Peyer's patch (tissue), 4 donors: ENCODE results near the gene ARHGEF16. TPM values are rescaled to one million over a fixed set of nuclear protein-coding genes. Genes with fewer than 3 reads are reported as not detected.

ENCODE experiments used
- DNase-seq, 3 donors: peaks; one replicate each; pipeline ENCODE4 v3.0.0-alpha.2; 2017 to 2019
- H3K27ac ChIP-seq, 4 donors: fragments of 200-600 bp; sonication (generic); one replicate each; pipeline ENCODE4 v1.5.1; 2016 to 2019
- H3K27me3 ChIP-seq, 2 donors: fragments of 200-600 bp; sonication (generic); one replicate each; pipeline ENCODE4 v1.5.1; 2019
- H3K36me3 ChIP-seq, 3 donors: fragments of 200-600 bp; sonication (generic); one replicate each; pipeline ENCODE4 v1.5.1; 2016 to 2019
- H3K4me1 ChIP-seq, 4 donors: fragments of 200-600 bp; sonication (generic); one replicate each; pipeline ENCODE4 v1.5.1; 2016 to 2019
- H3K4me3 ChIP-seq, 4 donors: fragments of 200-600 bp; sonication (generic); 1 replicate in 3 of 4; 2 replicates in 1 of 4; pipeline ENCODE4 v1.5.1; 2016 to 2019; ENCODE audit warnings: mild to moderate bottlenecking in 1 of 4
- H3K9me3 ChIP-seq, 4 donors: fragments of 200-600 bp; sonication (generic); one replicate each; pipeline ENCODE4 v1.5.1; 2016 to 2019; ENCODE audit warnings: mild to moderate bottlenecking in 1 of 4
- POLR2A ChIP-seq, 2 donors: fragments of 450-650 bp; IDR thresholded peaks; one replicate each; pipeline ENCODE4 v1.5.1; 2017; ENCODE audit warnings: antibody characterized with exemption in 2 of 2, mild to moderate bottlenecking in 2 of 2, moderate library complexity in 2 of 2
- total RNA-seq, 4 donors: library from RNA; depleted of rRNA; stranded (reverse); fragments of >200 nt; gene quantifications; one replicate each; pipeline ENCODE4 v1.1.0, GENCODE V29; 2016
- TF ChIP-seq, protein P1 (sequence below), 6 experiments: fragments of 450-650 bp in 4 of 6; fragments of 200-600 bp in 2 of 6; sonication (generic) in 1 of 6; IDR thresholded peaks; one replicate each; pipeline ENCODE4 v1.5.1; 2017 to 2019; ENCODE audit warnings: antibody characterized with exemption in 6 of 6, mild to moderate bottlenecking in 3 of 6, moderate library complexity in 1 of 6

Gene ARHGEF16
- total RNA-seq, 4 donors from 2014 or later: 43.7 to 225 (median 182) TPM

DNA sequence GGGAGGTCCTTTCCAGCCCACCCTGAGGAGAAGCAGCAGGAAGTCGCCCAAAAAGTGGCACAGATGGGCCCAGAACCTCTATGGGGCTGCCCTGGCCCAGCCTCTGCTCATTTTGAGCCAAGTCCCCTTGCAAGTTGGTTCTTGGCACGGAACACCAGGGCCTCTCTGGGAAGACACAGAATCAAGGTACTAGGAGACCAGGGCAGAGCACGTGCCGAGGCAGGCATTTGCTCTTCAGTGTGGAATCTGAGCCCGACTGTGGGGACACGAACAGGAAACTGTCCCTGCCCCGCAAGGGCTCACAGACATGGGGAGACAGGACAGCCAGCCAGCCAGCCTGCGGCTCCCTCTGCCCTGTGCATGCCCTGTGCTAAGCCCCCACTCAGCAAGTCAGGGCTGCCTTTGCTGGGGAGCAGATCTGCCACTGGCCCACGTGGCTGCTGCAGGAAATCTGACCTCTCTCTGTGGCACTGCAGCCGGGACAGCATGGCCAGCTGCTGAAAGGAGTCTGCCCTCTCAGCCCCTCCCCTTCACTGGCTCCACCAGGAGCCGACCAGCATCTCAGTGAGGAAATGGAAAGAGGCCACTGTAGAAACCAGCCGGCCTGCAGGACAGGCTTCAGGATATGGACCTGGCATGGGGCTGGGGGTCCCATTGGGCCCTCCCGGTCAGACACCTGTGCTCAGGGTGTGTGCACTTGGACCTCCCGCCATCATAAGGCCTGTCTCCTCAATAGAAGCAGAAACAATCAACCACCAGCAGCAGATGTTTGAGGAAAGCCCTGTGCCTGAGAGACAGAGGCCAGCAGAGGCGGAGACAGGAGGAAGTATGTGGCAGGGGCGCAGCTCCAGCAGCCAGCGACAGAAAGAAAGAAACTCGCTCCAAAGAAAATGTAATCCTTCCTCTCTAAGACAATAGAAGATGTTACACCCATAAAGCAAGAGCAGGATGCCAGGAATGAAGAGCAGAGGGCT lies 3.7 kb downstream of the ARHGEF16 start:
- H3K36me3 ChIP-seq: peaks cover 0 to 4% (median 0%) of the 10 kb centered on the region in 3 donors
- H3K27me3 ChIP-seq: no peaks in the 10 kb centered on the region
- peak overlapping the region in 1 of 4 donors; percentile 94 for H3K4me3 ChIP-seq
- no peaks in the 10 kb centered on the region for H3K9me3 ChIP-seq
- peak overlapping the region in 3 of 4 donors; percentile 83 to 99 (median 98) for H3K27ac ChIP-seq
- TF ChIP-seq POLR2A (IDR thresholded peaks at IDR 0.05): no peak
- TF ChIP-seq, protein P1, sequence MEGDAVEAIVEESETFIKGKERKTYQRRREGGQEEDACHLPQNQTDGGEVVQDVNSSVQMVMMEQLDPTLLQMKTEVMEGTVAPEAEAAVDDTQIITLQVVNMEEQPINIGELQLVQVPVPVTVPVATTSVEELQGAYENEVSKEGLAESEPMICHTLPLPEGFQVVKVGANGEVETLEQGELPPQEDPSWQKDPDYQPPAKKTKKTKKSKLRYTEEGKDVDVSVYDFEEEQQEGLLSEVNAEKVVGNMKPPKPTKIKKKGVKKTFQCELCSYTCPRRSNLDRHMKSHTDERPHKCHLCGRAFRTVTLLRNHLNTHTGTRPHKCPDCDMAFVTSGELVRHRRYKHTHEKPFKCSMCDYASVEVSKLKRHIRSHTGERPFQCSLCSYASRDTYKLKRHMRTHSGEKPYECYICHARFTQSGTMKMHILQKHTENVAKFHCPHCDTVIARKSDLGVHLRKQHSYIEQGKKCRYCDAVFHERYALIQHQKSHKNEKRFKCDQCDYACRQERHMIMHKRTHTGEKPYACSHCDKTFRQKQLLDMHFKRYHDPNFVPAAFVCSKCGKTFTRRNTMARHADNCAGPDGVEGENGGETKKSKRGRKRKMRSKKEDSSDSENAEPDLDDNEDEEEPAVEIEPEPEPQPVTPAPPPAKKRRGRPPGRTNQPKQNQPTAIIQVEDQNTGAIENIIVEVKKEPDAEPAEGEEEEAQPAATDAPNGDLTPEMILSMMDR (IDR thresholded peaks at IDR 0.05): no peak
- peak in 1 of 3 donors; percentile 72 for DNase-seq
- peaks cover 8 to 75% (median 17%) of the 10 kb centered on the region in 4 donors for H3K4me1 ChIP-seq

DNA sequence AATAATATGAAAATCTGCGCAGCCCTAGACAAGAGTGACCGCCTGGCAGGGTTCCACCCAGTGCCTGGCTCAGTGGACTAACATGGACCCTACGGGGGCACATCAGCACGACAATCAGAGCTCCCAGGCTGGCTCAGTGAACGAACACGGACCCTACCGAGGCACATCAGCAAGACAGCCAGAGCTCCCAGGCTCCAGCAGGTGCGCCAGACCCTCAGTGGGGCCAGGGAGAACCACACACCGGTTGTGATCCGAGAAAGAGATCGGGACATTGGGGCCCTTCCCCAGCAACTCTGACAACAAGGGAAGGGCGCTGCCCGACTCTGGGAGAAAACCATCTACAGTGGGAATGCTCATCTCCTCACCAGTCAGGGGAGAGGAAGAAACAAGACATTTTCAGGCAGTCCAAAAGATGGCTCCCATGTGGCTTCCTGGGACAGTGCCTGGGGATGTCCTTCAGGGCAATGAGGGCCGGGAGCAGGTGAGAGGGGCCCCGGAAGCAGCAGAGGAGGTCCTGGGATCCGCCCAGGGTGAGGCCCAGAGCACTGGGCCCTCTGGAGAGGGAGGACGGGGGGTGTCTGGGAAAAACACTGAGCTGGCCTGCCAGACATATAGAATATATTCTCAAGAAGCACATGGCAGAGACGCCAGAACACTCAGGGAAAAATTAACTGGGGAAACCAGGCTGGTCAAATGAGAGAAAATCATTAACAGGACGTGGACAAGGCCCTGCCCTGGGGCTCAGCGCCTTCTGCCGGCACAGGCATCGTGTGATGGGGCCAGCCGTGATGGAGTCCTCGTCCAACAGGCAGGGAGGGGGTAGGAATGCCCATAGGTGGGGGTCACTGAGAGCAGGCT lies 4.8 kb downstream of the ARHGEF16 start:
- H3K27me3 ChIP-seq: no peaks in the 10 kb centered on the region
- peak in 1 of 3 donors; percentile 50 for DNase-seq
- H3K4me1 ChIP-seq: peaks cover 0 to 64% (median 14%) of the 10 kb centered on the region in 4 donors
- peak overlapping the region in 2 of 4 donors; percentile 4 to 10 for H3K4me3 ChIP-seq
- H3K36me3 ChIP-seq: peaks cover 0 to 15% (median 0%) of the 10 kb centered on the region in 3 donors
- TF ChIP-seq, protein P1 (IDR thresholded peaks at IDR 0.05): no peak
- no peak for TF ChIP-seq POLR2A (IDR thresholded peaks at IDR 0.05)
- H3K27ac ChIP-seq: peak overlapping the region in 3 of 4 donors; percentile 83 to 99 (median 98)
- no peaks in the 10 kb centered on the region for H3K9me3 ChIP-seq

DNA sequence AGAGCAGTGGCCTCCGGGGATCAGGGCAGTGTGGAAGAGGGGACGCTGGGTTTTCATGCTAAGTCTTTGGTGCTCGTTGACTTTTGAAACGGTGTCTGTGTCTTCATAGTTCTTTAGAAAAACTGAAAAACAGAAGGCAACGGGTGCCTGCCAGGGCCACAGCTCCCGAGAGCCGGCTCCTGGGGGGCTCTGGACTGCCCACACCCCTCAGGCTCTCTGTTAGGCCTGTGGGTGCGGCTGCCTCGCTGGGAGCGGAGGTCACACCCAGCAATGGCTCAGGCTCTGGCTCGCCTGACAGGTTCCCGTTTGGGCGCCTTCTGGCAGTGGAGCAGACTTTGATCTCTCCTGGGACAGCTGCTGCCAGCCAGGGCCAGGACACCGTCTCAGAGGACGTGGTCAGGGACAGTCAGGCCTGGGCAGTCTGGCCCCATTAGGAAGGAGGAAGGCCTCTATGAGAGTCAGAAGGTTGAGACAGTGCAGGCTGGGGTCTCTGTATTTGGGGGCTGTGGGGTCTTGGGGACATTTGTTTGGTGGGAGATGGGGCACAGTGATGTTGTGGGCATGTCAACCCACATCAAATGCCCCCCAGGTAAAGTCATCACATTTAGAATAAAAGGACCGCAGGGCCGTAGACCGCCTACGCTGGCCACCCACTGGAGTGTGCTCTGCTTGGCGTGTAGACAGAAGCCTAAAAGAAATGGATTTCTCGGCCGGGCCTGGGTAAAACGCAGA lies 5.6 kb downstream of the ARHGEF16 start:
- H3K27me3 ChIP-seq: no peaks in the 10 kb centered on the region
- peak overlapping the region in 3 of 4 donors; percentile 83 to 99 (median 98) for H3K27ac ChIP-seq
- H3K36me3 ChIP-seq: peaks cover 0 to 23% (median 0%) of the 10 kb centered on the region in 3 donors
- peak overlapping the region in 2 of 4 donors; percentile 33 to 42 for H3K4me3 ChIP-seq
- TF ChIP-seq, protein P1 (IDR thresholded peaks at IDR 0.05): no peak
- TF ChIP-seq POLR2A (IDR thresholded peaks at IDR 0.05): peak; percentile 42 to 77
- DNase-seq: peak in 2 of 3 donors; percentile 91 to 92
- peaks cover 0 to 58% (median 9%) of the 10 kb centered on the region in 4 donors for H3K4me1 ChIP-seq
- H3K9me3 ChIP-seq: no peaks in the 10 kb centered on the region

DNA sequence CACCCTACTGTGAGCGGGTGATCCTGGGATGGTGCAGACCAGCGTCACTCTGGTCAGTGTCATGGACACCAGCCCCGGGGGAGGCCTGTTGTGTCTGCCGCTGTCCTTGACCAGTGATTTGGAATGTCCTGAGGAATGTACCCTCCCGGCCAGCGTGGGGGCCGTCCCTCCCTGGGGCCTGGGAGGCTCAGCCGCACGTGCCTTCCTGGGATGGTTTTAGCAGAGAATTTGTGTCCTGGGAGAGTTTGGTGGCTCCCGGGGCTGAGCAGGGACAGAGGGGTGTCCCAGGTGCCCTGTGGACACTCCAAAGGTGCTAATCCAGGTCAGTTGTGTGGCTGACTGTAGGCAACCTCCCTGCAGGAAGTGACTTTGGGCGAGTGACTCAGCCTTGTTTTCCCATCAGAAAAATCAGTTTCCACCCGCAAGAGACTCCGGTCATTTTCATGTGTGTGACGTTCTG lies 6.2 kb downstream of the ARHGEF16 start:
- peak overlapping the region in 3 of 4 donors; percentile 83 to 99 (median 98) for H3K27ac ChIP-seq
- TF ChIP-seq, protein P1 (IDR thresholded peaks at IDR 0.05): no peak
- no peak for TF ChIP-seq POLR2A (IDR thresholded peaks at IDR 0.05)
- no peaks in the 10 kb centered on the region for H3K9me3 ChIP-seq
- DNase-seq: peak in 1 of 3 donors; percentile 60
- H3K36me3 ChIP-seq: peaks cover 0 to 28% (median 0%) of the 10 kb centered on the region in 3 donors
- H3K4me1 ChIP-seq: peaks cover 0 to 52% (median 9%) of the 10 kb centered on the region in 4 donors
- H3K27me3 ChIP-seq: no peaks in the 10 kb centered on the region
- peak overlapping the region in 2 of 4 donors; percentile 33 to 42 for H3K4me3 ChIP-seq
